Erythroblast (primary cell): ENCODE results near the gene COL11A2.

Experiments
- DNase-seq, 2 experiments: peaks; one replicate each; lab custom pipeline; 2025; lab: John Stamatoyannopoulos, UW
- GATA1 ChIP-seq: IDR thresholded peaks from 2 replicates; pipeline ENCODE4 v1.6.1; 2011; ENCODE audit warnings: low read depth, mild to moderate bottlenecking, control low read depth, low read length, moderate library complexity
- POLR2A ChIP-seq: IDR thresholded peaks from 2 replicates; pipeline ENCODE4 v1.6.1; 2011; ENCODE audit warnings: mild to moderate bottlenecking, low read length

The COL11A2 gene

GRCh38 chr6:33212857-33213165 is 20.5 kb upstream of the COL11A2 start:
- no peak for DNase-seq
- no peak for TF ChIP-seq GATA1
- no peak for TF ChIP-seq POLR2A

- TF ChIP-seq GATA1 (no peak), POLR2A (no peak)
- no peak for DNase-seq
These were observed 19.6 kb upstream of the COL11A2 start for GRCh38 chr6:33211666-33212422.

GRCh38 chr6:33211136-33211535 is 18.9 kb upstream of the COL11A2 start:
- DNase-seq = no peak
- TF ChIP-seq GATA1 (no peak), POLR2A (no peak)

- TF ChIP-seq GATA1 = no peak
- no peak for TF ChIP-seq POLR2A
These were observed 17.6 kb upstream of the COL11A2 start for GRCh38 chr6:33209856-33210255.

GRCh38 chr6:33208091-33208967 is 16.1 kb upstream of the COL11A2 start, which contains the start of gene RING1:
TSS of gene RING1 (plus strand) at chr6:33208500. CDS start at chr6:33208823, 323 bp downstream.
- TF ChIP-seq GATA1 (no peak), POLR2A (peak; percentile 90)
- DNase-seq = peak; percentile 87 to 94

More at GRCh38 chr6:33209856-33210255, 17.6 kb upstream of the COL11A2 start:
- DNase-seq = no peak

GRCh38 chr6:33207552-33208090 is 15.4 kb upstream of the COL11A2 start:
- peak; percentile 33 to 65 for DNase-seq
- TF ChIP-seq POLR2A (no peak), GATA1 (no peak)

GRCh38 chr6:33206864-33207551 is 14.7 kb upstream of the COL11A2 start:
- TF ChIP-seq GATA1 (no peak), POLR2A (no peak)
- peak in 1 of 2 experiments; percentile 21 for DNase-seq

- no peak for TF ChIP-seq POLR2A
- peak in 1 of 2 experiments; percentile 32 for DNase-seq
These were observed 14.0 kb upstream of the COL11A2 start for GRCh38 chr6:33206027-33206863.

GRCh38 chr6:33205191-33206026 is 13.1 kb upstream of the COL11A2 start:
- peak; percentile 51 to 54 for DNase-seq

GRCh38 chr6:33204415-33205190 is 12.3 kb upstream of the COL11A2 start, which contains the start of gene HSD17B8:
TSS of gene HSD17B8 (plus strand) at chr6:33204655. CDS start at chr6:33204669, 14 bp downstream.
- peak; percentile 93 to 94 for DNase-seq
- TF ChIP-seq POLR2A (peak; percentile 59), GATA1 (no peak)

More at GRCh38 chr6:33205191-33206026, 13.1 kb upstream of the COL11A2 start:
- TF ChIP-seq GATA1 = no peak
- no peak for TF ChIP-seq POLR2A

- TF ChIP-seq GATA1 = no peak
- TF ChIP-seq POLR2A = no peak
- DNase-seq = no peak
These were observed 11.8 kb upstream of the COL11A2 start for GRCh38 chr6:33204165-33204414.
